GM21381 (cell line): ENCODE results near the gene RGS9.

Experiments
- ATAC-seq: cut with Tn5 transposase; IDR thresholded peaks from one replicate; pipeline ENCODE4 v1.9.1; 2021; ENCODE audit warnings: mild to moderate bottlenecking, moderate library complexity; ENCODE audit not compliant: unreplicated experiment

The RGS9 gene

GRCh38 chr17:65154770-65155589, 17.8 kb downstream of the RGS9 start:
- peak; percentile 84 for ATAC-seq

GRCh38 chr17:65155622-65156021, 18.5 kb downstream of the RGS9 start:
- ATAC-seq = peak; percentile 49

GRCh38 chr17:65156185-65156834, 19.1 kb downstream of the RGS9 start:
- ATAC-seq = no peak

- ATAC-seq = no peak
Measured at GRCh38 chr17:65156835-65157565, 19.8 kb downstream of the RGS9 start.

- ATAC-seq = no peak
Measured at GRCh38 chr17:65158041-65158440, 20.9 kb downstream of the RGS9 start.

GRCh38 chr17:65158622-65159021, 21.5 kb downstream of the RGS9 start:
- no peak for ATAC-seq

GRCh38 chr17:65160516-65160915, 23.3 kb downstream of the RGS9 start:
- ATAC-seq = no peak

- peak; percentile 83 for ATAC-seq
Measured at GRCh38 chr17:65163990-65164495, 26.9 kb downstream of the RGS9 start.

GRCh38 chr17:65166787-65167186, 29.6 kb downstream of the RGS9 start:
- ATAC-seq = no peak

- no peak for ATAC-seq
Measured at GRCh38 chr17:65167566-65167965, 30.4 kb downstream of the RGS9 start.

GRCh38 chr17:65169691-65170090, 32.5 kb downstream of the RGS9 start:
- ATAC-seq = no peak

- ATAC-seq = no peak
Measured at GRCh38 chr17:65170839-65171238, 33.7 kb downstream of the RGS9 start.

- no peak for ATAC-seq
Measured at GRCh38 chr17:65171752-65172151, 34.6 kb downstream of the RGS9 start.

GRCh38 chr17:65172496-65173136, 35.4 kb downstream of the RGS9 start:
- no peak for ATAC-seq

GRCh38 chr17:65173284-65173793, 36.2 kb downstream of the RGS9 start:
- no peak for ATAC-seq

GRCh38 chr17:65173976-65174683, 37.0 kb downstream of the RGS9 start:
- ATAC-seq = no peak

- no peak for ATAC-seq
Measured at GRCh38 chr17:65174974-65175373, 37.8 kb downstream of the RGS9 start.

- no peak for ATAC-seq
Measured at GRCh38 chr17:65175952-65176351, 38.8 kb downstream of the RGS9 start.

- no peak for ATAC-seq
Measured at GRCh38 chr17:65176646-65177409, 39.7 kb downstream of the RGS9 start.
